SK-N-DZ (cell line): Measurements from ENCODE around the gene SEMA6B.

ENCODE experiments used
- DNase-seq: peaks from one replicate; pipeline ENCODE4 v3.0.0-alpha.2; 2015; ENCODE audit warnings: low spot score

Gene SEMA6B

DNA sequence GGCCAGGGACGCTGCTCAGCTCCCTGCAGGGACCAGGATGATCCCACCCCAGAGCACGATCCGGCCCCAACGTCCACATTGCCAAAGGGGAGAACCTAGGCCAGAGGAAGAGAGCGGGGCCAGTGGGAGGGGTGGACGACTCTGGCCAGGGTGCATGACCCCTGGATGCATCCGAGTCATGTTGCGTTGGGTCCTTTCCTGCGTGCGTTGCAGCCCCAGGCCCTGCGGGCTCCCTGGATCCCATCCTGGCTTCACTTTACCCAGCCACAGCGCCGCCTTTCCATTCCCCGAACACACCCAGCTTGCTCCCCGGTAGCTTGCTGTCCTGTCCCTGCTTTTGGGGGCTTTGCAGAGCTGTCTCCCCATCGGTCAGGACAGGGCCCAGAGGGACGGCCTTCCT is 51.7 kb downstream of the SEMA6B start:
- no peak for DNase-seq

DNA sequence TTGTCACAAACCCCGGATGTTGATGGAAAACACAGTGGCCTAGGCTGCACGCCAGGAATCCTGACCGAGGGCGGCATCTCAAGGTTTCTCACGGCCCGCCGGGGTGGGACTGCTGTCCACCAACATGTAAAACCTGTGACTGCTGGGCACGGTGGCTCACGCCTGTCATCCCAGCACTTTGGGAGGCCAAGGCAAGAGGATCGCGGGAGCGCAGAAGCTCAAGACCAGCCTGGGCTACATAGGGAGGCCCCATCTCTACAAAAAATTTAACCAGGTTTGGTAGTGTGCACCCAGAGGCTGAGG is 52.4 kb downstream of the SEMA6B start:
- no peak for DNase-seq

DNA sequence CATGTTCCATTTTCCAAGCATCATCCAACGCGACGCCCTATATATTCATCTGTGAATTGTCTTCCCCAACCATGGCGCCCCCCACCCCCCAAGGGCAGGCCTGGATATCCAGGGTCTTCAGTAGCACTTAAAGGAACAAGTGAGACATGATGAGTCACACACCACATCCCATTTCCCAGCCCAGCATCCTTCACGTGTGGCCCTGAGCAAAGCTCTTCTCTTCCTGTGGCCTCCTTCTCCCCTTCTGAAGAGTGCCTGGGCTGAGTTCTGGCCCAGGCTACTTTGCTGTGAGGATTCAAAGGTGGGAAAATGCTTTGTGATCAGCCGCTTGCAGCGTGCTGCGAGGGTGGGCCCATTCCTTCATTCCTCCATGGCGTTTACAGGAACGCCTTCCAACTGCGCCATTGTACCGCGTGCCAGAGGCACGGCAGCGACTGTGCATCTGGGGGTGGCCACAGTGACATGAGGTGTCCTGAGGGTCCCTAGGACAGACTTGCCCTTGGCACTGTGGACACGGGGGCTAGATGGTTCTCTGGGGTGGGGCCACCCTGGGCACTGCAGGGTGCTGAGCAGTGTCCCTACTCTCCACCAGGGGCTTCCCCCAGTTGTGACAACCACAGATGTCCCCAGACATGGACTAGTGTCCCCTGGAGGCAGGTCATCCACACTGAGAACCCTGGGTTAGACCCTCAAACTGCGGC is 52.9 kb downstream of the SEMA6B start:
- DNase-seq, result no peak

DNA sequence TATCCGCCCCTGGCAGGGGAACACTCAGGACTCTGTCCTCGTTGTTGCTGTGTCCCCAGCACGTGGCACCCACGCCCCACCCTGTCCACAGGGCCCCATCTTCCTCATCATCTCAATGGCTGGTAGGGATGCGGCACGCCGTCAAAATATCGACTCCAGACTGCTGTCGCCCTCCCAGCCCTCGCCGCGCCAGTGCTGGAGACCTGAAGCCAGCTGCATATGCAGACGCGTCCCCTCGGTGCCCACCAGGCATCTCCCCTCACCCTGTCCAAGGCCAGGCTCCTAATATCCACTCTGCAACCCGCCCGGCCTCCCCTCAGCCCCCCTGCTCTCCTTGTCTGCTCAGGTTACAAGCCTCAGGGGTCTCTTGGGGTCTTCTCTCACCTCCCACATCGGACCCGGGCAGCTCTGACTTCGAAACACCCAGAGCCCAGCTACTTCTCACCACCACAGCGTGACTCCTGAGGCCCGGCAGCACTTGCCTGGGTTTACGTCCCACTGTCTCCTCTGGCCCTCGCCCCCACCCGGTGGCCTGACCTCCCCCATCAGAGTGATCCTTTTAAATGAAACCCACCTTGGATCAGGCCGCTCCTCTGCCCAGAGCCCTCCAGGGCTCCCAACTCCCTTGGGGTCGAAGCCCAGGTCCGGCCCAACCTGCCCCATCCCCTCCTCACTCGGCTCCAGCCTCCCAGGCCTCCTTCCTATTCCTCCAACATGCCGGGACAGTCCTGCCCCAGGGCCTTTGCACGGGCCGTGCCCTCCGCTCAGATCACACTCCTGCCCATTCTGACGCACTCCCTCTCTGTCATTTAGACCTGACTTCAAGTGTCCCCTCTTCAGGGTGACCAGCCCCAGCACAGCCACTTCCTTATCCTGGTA is 53.7 kb downstream of the SEMA6B start:
- no peak for DNase-seq

DNA sequence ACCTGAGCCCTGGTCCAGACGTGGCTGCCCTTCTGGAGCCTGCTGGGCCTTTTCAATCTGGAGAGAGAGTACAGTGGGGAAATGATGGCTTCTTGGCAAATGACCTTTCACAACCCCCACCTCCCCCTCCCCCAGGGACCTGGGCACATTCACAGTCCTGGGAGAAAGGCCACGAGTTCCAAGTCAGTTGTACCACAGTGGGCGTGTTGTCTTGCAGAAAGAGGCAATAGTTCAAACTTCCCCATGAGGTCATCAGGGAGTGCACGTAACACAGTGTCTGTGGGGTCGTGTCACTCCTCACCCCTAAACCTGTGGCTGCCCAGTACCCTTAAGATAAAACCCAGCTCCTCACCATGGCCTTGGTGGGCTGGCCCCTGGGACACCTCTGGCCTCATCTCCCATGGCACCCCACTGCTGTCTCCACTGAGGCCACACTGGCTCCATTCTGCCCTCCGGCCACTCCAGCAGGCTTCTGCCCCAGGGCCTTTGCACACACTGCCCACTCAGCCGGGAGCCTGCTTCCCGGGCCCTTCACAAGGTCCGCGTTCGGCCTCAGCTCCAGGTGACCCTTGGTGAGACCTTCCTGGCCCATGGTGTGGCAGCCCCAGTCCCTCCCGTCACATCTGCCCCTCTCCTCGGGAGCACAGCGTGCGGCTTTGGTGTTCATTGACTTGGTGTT is 54.5 kb downstream of the SEMA6B start:
- no peak for DNase-seq

DNA sequence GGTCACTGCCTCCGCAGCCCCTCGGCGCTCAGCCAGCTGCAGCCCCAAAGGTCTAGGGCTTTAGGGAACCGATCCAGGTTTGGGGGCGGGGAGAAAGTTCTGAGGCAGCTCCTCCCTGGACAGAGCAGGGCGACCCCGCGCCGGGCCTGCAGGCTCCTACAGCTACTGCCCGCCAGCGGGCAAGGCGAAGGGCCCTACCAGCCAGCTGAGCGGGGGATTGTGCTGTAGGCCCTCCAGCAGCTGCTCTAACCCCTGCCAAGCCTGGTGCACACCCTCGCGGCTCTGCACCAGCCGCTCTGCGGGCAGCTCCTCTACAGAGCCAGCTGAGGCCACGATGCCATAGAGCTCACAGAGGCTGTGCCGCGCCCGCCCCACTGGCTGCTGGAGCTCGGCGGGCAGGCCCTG is 55.2 kb downstream of the SEMA6B start:
- no peak for DNase-seq

- DNase-seq, result no peak
Observed at GRCh38 chr19:4503825-4504170, 55.7 kb downstream of the SEMA6B start.

DNA sequence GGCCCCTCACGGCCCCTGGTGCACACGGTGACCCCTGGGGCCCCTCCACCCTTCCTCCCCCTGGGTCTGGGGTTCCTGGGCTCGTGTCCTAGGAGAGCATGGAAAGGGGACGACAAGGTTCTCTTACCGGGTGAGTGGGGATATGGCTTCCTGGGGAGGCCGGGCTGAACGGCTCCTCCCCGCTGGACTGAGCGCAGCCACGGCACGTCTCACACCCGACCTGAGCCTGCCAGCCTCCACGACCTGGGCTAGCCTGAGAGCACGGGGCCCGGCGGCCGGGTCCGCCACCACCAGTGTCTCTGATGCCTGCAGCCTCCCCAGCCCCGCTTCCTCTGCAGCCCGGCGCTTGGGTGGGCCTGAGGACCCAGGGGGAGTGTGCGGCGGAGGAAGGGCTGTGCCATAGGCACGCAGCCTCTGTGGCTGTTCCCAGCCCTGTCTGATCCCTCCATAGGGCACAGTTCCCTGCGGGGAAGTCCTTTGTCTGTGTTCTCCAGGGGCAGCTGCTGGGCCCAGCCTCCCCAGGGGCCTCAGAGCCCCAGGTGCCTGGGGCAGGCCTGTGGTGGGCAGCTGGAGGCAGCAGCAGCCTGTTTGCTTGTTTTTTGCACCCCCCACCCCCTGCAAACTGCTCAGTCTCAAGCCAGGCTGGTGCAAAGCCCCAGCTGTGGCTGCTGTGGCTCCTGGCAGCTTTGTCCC is 56.2 kb downstream of the SEMA6B start:
- DNase-seq, result no peak

- DNase-seq, result no peak
Observed at GRCh38 chr19:4502282-4503131, 57.0 kb downstream of the SEMA6B start.

- no peak for DNase-seq
Observed at GRCh38 chr19:4501691-4502090, 57.8 kb downstream of the SEMA6B start.

DNA sequence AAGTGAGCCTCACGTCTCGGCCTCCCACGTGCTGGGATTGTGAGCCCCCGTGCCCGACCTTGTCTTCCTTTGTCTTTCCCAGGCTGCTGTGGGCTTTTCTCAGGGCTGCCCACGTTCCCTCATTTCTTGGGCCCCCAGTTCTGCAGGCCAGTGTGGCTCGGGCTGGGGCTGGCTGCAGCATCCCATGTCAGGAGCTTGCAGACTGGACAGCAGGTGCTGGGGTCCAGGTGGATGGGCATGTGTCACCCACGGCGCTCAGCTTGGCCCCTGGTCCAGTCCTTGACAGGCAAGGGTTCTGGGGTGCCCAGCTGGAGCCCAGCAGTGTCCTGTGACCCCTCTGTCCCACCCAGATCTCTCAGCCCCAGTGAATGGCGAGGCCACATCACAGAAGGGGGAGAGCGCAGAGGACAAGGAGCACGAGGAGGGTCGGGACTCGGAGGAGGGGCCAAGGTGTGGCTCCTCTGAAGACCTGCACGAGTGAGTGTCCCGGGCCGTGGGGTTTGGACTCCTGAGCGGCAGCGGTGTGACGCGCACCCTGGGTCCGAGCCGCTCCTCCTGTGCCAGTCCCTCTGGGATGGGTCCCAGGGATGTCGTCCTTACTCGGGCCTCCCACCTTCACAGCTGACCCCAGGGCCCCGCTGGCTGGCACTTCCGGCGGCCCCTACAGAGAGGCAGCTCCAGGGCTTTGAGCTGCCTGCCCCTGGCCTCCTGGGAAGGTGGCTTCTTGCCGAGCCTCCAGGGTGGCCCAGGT is 58.5 kb downstream of the SEMA6B start:
- no peak for DNase-seq

GRCh38 chr19:4499855-4500254 is 59.6 kb downstream of the SEMA6B start:
- DNase-seq, result no peak

DNA sequence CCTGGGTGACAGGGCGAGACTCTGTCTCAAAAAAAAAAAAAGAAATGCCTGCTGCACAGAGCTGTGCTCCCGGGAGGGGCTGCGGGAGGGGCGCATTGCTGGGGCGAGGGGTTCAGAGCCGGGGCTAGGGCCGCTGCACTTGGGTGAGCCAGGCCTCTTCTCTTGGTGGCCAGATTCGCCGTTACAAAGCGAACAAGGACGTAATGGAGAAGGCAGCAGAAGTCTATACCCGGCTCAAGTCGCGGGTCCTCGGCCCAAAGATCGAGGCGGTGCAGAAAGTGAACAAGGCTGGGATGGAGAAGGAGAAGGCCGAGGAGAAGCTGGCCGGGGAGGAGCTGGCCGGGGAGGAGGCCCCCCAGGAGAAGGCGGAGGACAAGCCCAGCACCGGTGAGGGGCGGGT is 60.2 kb downstream of the SEMA6B start:
- no peak for DNase-seq

DNA sequence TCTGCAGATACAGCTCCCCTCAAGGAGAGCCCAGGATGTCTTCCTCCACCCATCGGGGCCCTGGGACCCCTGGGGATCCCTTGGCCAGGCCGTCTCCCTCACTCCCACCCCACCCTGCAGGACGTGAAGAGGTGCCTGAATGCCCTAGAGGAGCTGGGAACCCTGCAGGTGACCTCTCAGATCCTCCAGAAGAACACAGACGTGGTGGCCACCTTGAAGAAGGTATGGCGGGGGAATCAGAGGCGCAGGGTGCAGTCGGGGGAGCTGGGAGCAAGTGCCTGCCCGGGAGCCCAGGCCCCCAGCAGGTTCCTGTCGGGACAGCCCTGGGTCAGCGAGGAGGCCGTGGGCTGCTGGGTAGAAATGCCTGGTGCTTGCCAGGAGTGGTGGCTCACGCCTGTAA is 60.8 kb downstream of the SEMA6B start:
- no peak for DNase-seq

GRCh38 chr19:4497770-4498389 is 61.6 kb downstream of the SEMA6B start:
- no peak for DNase-seq

- no peak for DNase-seq
Observed at GRCh38 chr19:4496304-4496703, 63.2 kb downstream of the SEMA6B start.

GRCh38 chr19:4495471-4495870 is 64.0 kb downstream of the SEMA6B start:
- DNase-seq, result no peak

- DNase-seq, result no peak
Observed at GRCh38 chr19:4494691-4495064, 64.8 kb downstream of the SEMA6B start.

GRCh38 chr19:4493929-4494690 is 65.4 kb downstream of the SEMA6B start:
- DNase-seq, result no peak
